Ovary (tissue), 3 donors: ENCODE data around the gene ANO2.

Experiments
- POLR2A ChIP-seq: fragments of 450-650 bp; IDR thresholded peaks from one replicate; pipeline ENCODE4 v1.6.1; 2017; ENCODE audit warnings: antibody characterized with exemption, mild to moderate bottlenecking, moderate library complexity
- TF ChIP-seq, protein P1 (sequence below), 3 donors: fragments of 450-650 bp in 2 of 3; fragments of 200-600 bp in 1 of 3; IDR thresholded peaks; one replicate each; pipeline versions ENCODE4 v1.5.1 to v1.8.0; 2016 to 2022; ENCODE audit warnings: antibody characterized with exemption in 3 of 3, mild to moderate bottlenecking in 1 of 3
- donor health status: DM: no; HTN: no; CAD: no.

DNA sequence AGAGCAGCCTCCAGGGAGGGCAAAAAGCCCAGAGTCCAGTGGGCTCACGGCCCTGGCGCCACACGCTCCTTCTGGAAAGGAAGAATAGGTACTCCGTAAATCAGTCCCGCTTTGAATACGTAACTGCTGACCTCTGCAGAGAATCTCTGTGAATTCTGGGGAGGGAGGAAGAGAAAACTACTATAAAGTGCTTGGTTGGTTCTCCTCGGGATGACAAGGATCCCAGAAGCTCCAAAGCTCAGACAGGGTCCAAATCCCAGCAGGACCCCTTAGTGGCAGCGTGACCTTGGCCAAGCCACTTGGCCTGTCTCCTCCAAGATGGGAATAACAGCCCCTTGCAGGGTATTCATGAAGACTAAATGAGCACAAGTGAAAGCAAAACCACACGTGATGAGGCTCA lies 31.7 kb downstream of the ANO2 start:
- TF ChIP-seq POLR2A = no peak
- TF ChIP-seq, protein P1, sequence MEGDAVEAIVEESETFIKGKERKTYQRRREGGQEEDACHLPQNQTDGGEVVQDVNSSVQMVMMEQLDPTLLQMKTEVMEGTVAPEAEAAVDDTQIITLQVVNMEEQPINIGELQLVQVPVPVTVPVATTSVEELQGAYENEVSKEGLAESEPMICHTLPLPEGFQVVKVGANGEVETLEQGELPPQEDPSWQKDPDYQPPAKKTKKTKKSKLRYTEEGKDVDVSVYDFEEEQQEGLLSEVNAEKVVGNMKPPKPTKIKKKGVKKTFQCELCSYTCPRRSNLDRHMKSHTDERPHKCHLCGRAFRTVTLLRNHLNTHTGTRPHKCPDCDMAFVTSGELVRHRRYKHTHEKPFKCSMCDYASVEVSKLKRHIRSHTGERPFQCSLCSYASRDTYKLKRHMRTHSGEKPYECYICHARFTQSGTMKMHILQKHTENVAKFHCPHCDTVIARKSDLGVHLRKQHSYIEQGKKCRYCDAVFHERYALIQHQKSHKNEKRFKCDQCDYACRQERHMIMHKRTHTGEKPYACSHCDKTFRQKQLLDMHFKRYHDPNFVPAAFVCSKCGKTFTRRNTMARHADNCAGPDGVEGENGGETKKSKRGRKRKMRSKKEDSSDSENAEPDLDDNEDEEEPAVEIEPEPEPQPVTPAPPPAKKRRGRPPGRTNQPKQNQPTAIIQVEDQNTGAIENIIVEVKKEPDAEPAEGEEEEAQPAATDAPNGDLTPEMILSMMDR (IDR thresholded peaks at IDR 0.05) = no peak
